GM12872 (cell line): ENCODE data around the gene ZNF77.

Experiments
- CTCF ChIP-seq: IDR thresholded peaks from 3 replicates; pipeline ENCODE4 v1.5.1; 2011; ENCODE audit warnings: low read depth, mild to moderate bottlenecking, low read length, moderate library complexity; ENCODE audit not compliant: insufficient read depth

Gene ZNF77

GRCh38 chr19:2977746-2978138 is 33.0 kb upstream of the ZNF77 start:
- no peak; the same call in 2 of the 3 replicates for TF ChIP-seq CTCF

- TF ChIP-seq CTCF, result no peak
These were observed 32.4 kb upstream of the ZNF77 start, which contains the start of gene TLE6 for GRCh38 chr19:2977001-2977745. Gene TLE6, plus strand, starts transcription at chr19:2977564. Its CDS starts 670 bp downstream, at chr19:2978234.

- no peak for TF ChIP-seq CTCF
These were observed 31.8 kb upstream of the ZNF77 start for GRCh38 chr19:2976609-2977000.

GRCh38 chr19:2974342-2975041 is 29.7 kb upstream of the ZNF77 start:
- no peak for TF ChIP-seq CTCF

GRCh38 chr19:2973229-2973628 is 28.5 kb upstream of the ZNF77 start:
- TF ChIP-seq CTCF, result no peak

GRCh38 chr19:2970201-2970835 is 25.5 kb upstream of the ZNF77 start:
- no peak for TF ChIP-seq CTCF

GRCh38 chr19:2969104-2969504 is 24.3 kb upstream of the ZNF77 start:
- no peak for TF ChIP-seq CTCF
